Hepatocyte (in vitro differentiated cells): Measurements from ENCODE around the gene MEGF11.

Experiments used
- EZH2 ChIP-seq: fragments of 200-600 bp; sonication (generic); IDR thresholded peaks from 2 replicates; pipeline ENCODE4 v1.6.1; 2016; ENCODE audit warnings: antibody characterized with exemption, mild to moderate bottlenecking, borderline replicate concordance
- EZH2phosphoT487 ChIP-seq: fragments of 200-600 bp; sonication (generic); IDR thresholded peaks from one replicate; pipeline ENCODE4 v1.6.1; 2018; ENCODE audit warnings: antibody characterized with exemption, mild to moderate bottlenecking, low read depth, moderate library complexity; ENCODE audit not compliant: unreplicated experiment, severe bottlenecking
- TF ChIP-seq, protein P1 (sequence below): fragments of 200-600 bp; sonication (generic); IDR thresholded peaks from 2 replicates; pipeline ENCODE4 v1.5.1; 2016; ENCODE audit warnings: antibody characterized with exemption, mild to moderate bottlenecking; ENCODE audit not compliant: poor library complexity

DNA sequence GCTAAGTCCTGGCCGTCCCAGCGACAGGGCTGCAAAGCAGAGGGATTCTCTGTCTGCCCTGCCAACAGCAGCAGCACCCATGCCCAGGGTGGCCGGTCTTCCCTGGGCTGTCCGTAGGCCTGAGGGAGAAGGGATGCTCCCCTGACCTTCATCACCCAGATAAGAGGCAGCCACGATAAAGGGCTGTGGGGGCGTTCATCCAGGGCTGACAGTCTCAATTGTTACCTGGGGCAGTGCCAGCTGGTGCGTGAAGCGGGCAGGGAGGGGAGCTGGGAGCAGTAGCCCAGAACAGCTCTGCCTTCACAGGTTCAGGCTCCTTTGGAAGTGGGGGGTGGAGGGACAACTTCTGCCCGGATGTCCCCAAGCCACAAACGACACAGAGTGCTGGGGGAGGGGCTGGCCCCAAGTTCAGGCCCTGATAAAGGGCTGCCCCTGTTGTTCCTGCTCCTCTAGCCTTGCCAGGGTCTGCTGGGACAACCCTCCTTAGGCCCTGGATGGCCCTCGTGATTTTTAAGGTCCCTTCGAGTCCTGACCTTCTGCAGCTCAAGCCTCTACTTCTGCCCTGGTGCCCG is 289.6 kb downstream of the MEGF11 start:
- TF ChIP-seq, protein P1, sequence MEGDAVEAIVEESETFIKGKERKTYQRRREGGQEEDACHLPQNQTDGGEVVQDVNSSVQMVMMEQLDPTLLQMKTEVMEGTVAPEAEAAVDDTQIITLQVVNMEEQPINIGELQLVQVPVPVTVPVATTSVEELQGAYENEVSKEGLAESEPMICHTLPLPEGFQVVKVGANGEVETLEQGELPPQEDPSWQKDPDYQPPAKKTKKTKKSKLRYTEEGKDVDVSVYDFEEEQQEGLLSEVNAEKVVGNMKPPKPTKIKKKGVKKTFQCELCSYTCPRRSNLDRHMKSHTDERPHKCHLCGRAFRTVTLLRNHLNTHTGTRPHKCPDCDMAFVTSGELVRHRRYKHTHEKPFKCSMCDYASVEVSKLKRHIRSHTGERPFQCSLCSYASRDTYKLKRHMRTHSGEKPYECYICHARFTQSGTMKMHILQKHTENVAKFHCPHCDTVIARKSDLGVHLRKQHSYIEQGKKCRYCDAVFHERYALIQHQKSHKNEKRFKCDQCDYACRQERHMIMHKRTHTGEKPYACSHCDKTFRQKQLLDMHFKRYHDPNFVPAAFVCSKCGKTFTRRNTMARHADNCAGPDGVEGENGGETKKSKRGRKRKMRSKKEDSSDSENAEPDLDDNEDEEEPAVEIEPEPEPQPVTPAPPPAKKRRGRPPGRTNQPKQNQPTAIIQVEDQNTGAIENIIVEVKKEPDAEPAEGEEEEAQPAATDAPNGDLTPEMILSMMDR, result no peak
- TF ChIP-seq EZH2phosphoT487 (no peak), EZH2 (no peak)
